HG03378 (cell line): ENCODE data around the gene TST.

Experiments used
- ATAC-seq: cut with Tn5 transposase; IDR thresholded peaks from one replicate; pipeline ENCODE4 v1.9.1; 2021; ENCODE audit warnings: mild to moderate bottlenecking, moderate library complexity; ENCODE audit not compliant: unreplicated experiment

TST gene

DNA sequence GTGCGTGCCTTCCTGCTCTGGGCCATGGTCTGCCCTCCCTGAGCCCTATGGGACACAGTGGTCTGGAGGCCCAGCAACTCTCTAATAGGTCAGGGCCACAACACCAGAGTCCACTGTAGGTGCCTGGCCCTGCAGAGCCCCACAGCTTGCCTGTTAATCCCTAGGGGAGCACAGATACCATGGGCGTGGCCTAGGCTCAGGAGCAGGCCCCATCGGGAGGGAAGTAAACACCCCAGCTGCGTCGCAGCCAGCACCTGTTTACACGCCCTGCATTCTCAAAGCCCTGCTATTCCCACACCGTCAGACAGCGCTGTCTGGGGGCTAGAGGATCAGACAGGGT lies 34.8 kb upstream of the TST start:
- ATAC-seq, result no peak

DNA sequence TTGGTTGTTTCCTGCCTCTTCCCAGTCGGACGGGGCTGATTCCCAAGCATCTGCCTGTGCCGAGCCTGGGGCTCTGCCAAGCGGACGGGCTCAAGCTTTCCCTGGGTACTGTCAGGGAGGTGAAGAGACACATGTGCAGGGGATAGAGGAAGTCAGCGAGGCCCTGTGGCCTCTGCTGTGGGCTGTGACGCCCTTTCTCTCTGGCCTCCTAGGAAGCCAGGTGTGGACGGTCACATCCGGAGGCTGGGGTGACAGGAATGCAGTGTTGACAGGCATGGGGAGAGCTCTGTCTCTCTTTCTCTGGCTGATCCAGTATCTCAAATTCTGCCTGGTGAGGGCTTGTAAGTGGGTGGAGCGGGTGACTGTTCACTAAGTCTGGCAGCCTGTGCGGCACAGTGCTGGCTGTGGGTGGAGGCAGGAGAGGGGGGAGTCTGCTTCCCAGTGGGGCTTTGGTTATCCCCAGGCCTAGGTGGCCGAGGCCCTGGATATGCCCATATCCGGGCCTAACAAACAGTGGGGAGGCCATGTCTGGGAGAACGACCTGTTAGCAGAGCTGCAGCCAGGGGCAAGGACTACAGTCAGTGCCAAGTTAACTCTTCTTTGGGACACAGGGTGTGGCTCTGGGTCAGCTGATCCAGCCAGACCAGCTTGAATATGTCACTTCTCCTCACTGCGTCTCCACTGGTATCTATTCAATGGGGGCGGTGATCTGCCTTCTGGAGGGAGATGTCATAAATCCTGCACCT lies 34.2 kb upstream of the TST start:
- ATAC-seq, result no peak

DNA sequence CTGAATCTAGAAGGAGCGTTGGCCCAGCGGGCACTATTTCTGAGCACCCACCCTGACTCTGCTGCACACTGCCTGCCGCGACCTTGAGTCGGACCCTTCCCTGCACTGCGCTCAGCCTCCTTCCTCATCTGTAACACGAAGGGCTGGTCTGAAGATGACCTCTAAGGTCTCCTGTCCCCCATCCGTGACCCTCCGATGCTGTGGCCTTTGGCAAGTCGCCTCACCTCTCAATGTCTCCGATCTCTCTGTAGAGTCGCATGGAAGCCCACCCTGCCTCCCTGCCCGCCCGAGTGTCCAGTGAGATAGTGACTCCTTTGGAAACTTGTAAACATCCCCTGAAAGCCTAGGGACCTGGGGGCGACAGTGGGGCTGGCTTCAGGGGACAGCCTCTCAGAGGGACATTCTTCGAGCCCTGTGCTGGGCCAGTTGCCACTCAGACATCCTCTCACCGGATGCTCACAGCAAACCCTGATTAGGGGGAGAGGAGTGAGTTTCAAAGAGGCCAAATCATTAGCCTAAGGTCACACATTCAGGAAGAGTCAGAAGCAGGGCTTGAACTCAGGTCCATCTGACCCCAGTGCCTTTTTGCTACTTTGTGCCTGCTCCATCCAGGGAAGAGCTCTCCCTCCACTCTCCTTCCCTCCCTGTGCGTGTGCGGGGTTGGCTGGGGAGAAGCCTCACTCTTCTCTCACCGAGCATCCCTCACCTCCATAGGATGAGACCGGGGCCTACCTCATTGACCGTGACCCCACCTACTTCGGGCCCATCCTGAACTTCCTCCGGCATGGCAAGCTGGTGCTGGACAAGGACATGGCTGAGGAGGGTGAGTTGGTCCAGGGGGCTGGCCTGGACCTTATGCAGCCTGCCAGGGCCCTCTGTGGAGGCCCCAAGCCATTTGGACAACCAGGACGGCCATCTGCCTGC lies 33.4 kb upstream of the TST start:
- no peak for ATAC-seq

DNA sequence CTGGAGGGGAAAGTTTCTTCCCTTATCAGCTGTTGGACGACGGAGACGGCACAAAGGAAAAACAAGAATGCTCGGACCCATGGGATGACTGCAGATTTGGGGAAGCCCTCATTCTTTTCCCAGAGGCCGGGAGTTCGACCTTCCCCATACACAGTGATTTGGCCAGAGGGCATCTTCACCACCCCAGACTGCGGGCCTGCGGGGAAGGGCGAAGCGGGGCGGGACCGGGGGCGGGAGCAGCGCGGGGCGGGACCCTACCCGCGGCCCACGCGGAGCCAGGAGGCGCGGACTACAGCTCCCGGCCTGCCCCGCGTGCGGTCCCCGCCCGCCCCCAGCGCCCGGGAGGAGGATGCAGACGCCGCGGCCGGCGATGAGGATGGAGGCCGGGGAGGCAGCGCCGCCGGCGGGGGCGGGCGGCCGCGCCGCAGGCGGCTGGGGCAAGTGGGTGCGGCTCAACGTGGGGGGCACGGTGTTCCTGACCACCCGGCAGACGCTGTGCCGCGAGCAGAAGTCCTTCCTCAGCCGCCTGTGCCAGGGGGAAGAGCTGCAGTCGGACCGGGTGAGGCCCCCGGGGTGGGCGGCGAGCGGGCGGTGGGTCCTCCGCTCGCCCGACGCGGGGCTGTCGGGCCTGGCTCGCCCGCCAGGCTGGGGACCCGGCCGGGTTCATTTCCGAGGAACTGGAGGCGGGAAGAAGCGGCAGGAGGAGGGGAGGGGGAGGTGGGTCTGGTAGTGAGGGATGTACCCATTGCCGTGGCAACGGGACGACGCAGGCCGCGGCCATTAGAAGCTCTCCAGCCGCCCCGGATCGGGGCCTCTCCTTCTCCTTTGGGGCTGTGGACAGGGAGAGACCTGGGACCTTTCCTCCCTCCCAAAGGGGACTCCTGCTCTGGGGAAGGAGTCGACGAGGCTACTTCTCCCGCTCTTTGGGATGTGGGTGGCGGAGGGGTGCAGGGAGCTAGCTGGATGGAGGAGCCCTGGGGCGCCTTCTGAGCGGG lies 32.4 kb upstream of the TST start, which contains the start of gene KCTD17:
Gene KCTD17 (plus strand): TSS at position 352 of the 995 bp plus-strand sequence. CDS start 19 bp downstream, at position 371.
- ATAC-seq, result no peak

DNA sequence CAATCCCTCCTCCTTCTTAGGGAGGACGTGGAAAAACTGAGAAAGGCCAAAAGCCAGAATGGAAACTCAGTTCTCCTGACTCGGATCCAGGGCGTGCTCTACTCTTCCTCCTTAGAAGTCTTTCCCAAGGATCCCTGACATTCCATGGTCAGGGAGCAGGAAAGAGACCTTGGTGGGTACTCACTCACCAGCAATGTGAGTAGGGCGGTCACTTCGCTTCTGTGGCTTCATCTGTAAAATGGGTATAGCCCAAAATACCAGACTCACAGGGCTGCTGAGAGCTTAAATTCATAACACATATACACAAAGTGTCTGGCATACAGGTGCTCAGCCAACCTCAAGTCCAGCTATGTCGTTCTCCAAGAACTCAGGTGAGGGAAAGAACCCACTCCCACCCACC lies 31.7 kb upstream of the TST start:
- ATAC-seq, result no peak

DNA sequence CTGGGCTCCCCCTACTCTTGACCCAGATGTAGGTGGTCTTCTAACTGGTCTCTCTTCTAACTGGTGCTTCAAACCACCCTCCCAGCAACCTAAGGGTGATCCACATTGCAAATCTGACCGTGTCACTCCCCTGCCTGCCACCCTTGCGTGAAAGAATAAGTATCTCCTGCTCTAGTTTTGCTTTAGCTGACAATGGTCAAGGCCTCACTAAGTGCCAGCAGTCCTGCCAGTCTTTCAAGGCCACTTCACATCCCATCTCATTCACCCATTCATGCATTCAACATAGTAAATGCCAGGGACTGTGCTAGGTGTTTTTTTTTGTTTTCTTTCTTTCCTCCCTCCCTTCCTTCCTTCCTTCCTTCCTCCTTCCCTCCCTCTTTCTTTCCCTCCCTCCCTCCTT lies 30.0 kb upstream of the TST start:
- ATAC-seq, result no peak

DNA sequence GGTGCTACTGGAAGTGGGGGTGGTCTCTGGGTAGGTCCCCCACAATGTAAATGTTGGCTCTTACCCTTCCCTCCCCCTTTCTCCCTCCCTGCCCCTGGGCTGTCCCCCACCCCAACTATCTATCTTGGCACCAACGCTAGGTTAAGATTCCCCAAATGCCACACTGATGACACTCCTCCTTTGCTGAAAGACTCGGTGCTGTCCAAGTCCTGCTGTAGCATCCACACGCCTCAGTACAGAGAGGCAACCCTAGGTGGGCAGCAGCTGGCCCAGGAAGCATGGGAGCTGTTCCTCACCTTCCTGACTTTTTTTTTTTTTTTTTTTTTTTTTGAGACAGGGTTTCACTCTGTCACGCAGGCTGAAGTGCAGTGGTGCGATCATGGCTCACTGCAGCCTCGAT lies 28.9 kb upstream of the TST start:
- no peak for ATAC-seq

DNA sequence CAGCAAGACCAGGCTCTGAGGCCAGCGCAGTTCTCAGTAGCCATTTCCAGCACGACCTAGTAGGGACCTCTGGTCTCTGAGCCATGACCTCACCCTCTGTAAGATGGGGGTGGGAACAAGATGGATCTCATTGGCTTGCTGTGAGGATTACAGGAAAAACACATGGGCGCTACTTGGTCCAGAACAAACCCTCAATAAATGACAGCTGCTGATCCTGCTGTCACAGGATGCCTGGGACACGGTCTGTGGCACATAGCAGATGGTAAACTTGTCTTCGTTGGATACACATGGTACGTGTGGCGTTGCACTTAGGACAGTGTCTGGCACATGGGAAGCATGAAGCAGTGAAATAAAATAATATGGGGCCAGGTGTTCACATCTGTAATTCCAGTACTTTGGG lies 27.8 kb upstream of the TST start:
- no peak for ATAC-seq

DNA sequence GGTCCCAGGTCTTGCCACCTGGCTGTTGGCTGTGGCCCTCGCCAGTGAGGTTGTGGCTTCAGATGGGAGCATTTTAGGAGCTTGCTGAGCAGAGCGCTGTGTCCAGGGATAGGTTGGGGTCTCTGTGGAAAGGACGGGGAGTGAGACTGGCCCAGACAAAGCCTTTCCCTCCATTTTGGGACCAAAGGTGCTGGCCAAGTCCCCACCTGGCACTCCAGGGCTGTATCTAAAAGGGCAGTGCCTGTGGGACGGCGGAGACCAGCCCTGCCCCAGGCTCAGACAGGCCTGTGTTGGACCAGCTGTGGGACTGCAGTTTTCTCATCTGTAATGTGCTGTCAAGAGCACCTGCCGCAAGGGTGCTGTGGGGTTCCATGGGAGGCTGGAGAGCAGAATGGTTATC lies 27.3 kb upstream of the TST start:
- ATAC-seq, result no peak

DNA sequence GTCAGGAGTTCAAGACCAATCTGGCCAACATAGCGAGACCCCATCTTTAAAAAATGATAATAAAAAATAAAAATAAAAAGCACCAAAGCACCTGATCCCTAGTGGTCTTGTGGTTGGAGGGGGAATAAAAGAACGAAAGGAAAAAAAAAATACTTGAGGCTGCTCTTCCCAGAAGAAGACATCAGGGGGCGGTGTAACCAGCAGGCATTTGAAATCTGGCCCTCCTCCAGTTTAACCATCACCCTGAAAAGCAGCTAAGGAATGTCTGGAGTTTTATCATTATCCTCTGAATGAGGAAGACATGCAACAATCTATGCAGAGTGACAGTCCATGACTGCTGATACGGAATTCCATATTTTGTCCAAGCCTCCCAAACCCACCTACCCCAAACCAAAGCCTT lies 26.7 kb upstream of the TST start:
- no peak for ATAC-seq

DNA sequence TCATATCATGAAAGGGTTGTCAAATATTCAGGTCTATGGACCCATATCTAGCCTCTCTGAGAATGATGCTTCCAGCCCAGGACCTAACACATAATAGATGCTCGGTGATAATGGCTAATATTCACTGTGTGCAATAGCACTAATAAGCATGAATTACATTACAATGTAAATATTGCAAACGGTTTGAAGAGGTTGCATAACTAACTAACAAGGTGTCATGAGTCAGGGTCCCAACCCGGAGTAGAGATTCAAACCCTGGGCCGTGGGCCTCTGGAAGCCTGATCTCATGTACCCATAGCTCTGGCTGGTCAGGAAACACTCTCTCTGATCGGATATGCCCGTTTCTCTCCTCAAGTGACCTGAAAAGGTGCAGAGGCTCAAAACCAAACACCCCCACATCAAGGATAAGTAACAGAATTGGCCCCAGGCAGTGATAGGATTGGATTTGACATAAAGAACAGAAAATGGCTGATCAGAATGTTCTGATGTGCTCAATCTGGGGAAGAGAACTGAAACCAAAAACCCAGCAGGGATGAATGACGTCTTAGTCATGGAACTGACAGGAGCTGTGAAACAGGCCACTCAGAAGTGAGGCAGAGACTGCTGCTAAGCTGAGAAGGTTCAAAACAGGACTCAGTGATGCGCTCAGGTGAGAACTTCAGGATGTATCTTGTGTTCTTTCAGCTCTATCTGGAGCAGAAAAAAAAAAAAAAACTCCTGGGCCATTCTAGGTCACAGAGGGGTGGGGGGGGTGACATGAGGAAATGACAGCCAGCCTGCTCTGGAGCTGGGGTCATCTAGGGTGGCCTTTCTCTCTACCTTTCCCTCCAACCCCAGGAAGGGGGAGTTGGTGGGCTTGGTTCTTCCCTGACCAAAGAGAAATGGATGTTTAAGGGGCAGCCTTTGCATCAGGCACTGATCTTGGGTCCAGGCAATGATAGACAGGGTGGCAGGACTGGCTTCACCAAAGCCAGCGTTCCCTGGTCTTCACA lies 25.7 kb upstream of the TST start:
- no peak for ATAC-seq

DNA sequence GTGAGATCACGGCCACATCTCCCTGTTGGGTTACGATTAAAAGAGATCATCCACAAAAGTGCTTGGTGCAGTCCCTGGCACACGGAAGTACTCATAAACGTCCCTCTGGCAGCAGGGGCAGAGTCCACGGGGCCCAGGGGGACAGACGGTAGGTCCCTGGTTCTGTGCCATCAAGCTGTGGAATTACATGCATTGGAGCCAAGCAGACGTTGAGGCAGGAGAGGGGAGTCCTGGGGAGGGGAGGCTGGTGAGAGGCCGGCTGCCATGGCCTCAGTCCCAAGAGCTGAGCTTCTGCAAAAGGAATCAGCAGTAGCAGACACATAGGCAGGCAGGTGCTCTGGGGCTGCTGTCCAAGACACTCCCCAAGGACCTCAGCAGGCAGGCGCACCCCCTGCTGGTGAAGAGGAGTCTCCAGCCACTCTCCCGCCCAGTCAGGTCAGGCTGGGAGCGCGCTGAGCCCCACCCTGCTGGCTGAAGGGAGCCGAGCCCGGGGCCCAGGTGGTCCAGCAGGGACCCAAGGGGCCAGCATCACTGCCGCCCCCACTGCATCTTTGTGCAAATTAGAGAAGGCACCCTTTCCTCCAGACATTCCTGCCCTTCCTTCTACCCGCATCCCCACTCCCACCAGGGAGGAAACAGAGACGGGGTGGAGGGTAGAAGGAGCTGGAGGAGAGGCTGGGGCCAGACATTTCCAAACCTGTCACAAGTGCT lies 24.7 kb upstream of the TST start:
- ATAC-seq, result no peak

DNA sequence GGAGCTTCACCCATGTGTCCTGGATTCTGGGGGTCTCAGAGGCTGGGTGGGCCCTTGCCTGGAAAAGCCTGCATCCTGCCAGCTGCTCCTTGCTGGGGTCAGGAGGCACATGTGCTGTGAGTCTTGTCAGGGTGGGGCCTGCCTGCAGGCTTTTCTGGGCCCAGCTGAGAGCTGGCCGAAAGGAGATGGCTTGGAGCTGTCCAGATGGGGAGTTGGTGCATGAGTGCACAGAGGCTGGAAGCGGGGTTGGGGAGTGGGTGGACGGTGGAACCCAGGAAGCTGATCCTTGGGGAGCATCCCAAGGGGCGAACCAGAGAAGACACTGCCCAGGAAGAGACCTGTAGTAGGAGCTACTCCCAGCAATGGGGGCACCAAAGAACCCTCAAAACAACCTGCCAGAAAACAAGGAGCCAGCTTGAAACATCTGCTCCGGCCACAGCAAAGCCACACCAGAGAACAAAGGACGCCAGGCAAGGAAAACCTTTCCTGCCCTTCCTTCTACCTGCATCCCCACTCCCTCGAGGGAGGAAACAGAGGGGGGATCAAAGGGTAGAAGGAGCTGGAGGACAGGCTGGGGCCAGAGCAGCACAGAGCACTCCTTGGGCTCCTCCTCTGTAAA lies 24.1 kb upstream of the TST start:
- ATAC-seq, result no peak

DNA sequence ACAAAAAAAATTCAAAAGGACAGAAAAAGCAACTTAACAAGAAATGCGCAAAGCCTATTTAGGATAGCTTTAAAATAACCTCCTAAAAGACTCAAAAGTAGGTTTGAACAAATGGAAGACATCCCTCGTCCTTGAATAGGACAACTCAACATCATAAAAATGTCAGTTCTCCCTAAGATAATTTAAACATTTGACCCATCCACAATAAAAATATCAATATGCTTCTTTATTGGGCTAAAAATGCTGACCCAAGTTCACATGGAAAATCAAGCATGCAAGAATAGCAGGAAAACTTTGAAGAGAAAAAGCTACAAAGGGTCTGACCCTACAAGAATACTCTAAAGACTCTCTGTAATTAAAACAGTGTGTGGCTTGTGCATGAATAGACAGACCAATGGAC lies 20.2 kb upstream of the TST start:
- no peak for ATAC-seq

DNA sequence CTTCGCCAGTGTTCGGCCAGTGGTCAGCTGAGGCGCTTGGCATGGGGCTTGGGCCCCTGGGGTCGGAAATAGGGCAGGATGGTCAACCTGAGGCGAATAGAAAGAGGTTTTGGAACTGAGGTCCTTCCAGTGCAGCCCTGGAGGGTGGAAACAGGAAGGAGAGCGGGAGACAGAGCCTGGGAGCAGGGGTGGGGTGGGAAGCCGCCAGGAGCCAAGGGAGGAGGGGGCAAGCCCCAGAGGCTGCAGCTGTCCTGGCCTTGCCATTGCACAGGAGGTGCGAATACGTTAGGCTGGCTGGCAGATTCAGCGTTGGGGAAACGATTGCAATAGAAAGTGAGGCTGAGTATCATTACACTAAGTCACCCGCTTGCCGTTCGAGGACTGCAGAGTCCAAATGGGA lies 18.4 kb upstream of the TST start:
- no peak for ATAC-seq

DNA sequence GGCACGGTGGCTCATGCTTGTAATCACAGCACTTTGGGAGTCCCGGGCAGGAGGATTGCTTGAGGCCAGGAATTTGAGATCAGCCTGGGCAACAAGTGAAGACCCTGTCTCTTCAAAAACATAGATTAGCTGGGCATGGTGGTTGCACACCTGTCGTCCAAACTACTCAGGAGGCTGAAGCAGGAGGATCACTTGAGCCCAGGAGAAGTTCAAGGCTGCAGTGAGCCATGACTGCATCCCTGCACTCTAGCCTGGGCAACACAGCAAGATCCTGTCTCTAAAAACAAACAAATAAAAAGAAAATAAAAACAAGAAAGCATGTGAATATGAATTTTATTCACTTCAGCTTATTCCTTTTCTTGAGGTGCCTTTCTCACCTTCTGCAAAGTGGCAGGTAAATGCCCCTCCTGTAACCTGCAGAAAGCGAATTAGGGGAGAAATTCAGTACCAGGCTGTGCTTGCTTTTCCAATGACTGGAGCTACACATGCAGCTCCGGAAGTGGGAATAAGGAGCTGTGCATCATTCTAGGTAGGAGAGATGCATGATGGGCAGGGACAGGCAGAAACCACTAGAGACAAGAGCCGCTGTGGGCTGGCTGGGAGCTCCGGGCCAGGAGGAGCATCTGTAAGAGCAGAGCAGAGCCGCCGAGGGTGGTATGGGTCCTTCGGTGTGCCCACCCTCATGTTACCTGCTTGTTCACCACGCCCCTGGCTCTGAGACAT lies 17.6 kb upstream of the TST start:
- no peak for ATAC-seq

DNA sequence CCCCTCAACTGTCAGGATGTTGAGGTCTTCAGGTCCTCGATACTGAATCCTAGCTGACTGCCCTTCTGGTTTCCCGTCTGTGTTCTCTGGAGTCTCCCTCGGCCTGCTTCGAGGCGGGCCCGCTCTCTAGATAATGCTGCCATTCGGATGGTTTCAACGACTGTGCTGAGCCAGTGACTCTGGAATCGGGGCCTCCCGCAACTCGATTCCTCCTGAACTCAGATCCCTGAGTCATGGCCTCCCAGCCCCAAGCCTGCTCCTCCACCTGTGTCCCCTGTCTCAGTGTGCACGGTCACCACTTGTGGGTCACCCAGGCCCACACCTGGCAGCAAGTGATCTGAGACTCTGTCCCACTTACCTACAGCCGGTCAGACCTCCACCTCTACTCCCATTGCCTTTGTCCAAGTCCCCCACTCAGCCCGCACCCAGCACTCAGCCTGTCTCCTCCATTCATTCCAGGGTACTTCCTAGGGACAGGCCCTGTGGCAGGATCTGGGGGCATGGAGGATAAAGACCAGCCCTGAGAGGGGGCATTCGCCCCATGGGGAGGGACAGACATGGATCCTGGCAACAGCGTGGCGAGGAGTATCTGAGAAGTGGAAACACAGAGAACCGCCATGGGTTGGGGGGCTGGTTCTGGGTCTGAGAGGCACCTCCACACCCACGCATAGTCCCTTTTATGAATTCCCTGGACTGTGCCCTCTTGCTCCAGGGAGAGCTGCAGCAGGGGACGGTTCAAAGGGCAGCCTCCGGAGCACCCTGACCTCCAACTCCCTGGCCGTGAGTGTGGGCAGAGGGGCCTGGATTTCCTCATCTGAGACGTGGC lies 14.6 kb upstream of the TST start:
- ATAC-seq, result no peak
